IMR-90 (cell line): ENCODE data around the gene TERB1. TPM values are rescaled to one million over a fixed set of nuclear protein-coding genes. Genes with fewer than 3 reads are reported as not detected.

Experiments
- ATAC-seq: fragments of 200-7000 bp; cut with Tn5 transposase; 2 replicates; pipeline ENCODE4 v1.9.1; 2020; ENCODE audit warnings: low read depth, mild to moderate bottlenecking, moderate library complexity
- BruUV-seq: library from RNA; stranded (reverse); fragments of 400-500 nt; replicated peaks from 2 replicates; lab custom pipeline; 2021; lab: Mats Ljungman, UMichigan
- CTCF ChIA-PET: fragments of 300-600 bp; formaldehyde crosslinking; extraction: SDS; loops from one replicate; lab custom pipeline; 2021; ENCODE audit warnings: antibody characterized with exemption; lab: Yijun Ruan, JAX
- POLR2A ChIA-PET: fragments of 300-600 bp; sonication (Branson Sonifier 250); formaldehyde crosslinking; loops from one replicate; lab custom pipeline; 2022; ENCODE audit warnings: antibody characterized with exemption; ENCODE audit not compliant: unreplicated experiment; lab: Charles Lee
- DNase-seq: peaks from one replicate; pipeline ENCODE4 v3.0.0; 2013
- H2AFZ ChIP-seq: replicated peaks from 2 replicates; pipeline ENCODE3; 2013; ENCODE audit warnings: low read length, mild to moderate bottlenecking; ENCODE audit not compliant: poor library complexity
- H2AK5ac ChIP-seq: 2 replicates; pipeline ENCODE4 v1.6.1; 2013; ENCODE audit warnings: low read depth, low read length, inconsistent platforms
- H2AK9ac ChIP-seq: replicated peaks from 2 replicates; pipeline ENCODE3; 2013; ENCODE audit warnings: mild to moderate bottlenecking, low read depth, low read length, moderate library complexity; ENCODE audit not compliant: poor library complexity
- H2BK120ac ChIP-seq: 2 replicates; pipeline ENCODE4 v1.6.1; 2013; ENCODE audit warnings: low read depth, low read length, inconsistent platforms
- H2BK15ac ChIP-seq: 3 replicates; pipeline ENCODE4 v1.6.1; 2013; ENCODE audit warnings: low read depth, low read length, inconsistent platforms
- H2BK20ac ChIP-seq: 2 replicates; pipeline ENCODE4 v1.6.1; 2013; ENCODE audit warnings: low read depth, mild to moderate bottlenecking, inconsistent platforms, low read length, moderate library complexity
- H2BK5ac ChIP-seq: 2 replicates; pipeline ENCODE4 v1.6.1; 2013; ENCODE audit warnings: mild to moderate bottlenecking, low read depth, low read length, inconsistent platforms; ENCODE audit not compliant: poor library complexity, severe bottlenecking
- H3K14ac ChIP-seq: replicated peaks from 2 replicates; pipeline ENCODE4 v1.6.1; 2013; ENCODE audit warnings: low read depth, low read length, inconsistent platforms
- H3K18ac ChIP-seq: 2 replicates; pipeline ENCODE4 v1.6.1; 2013; ENCODE audit warnings: low read depth, low read length, control low read depth
- H3K23ac ChIP-seq: 2 replicates; pipeline ENCODE4 v1.6.1; 2013; ENCODE audit warnings: low read depth, low read length, inconsistent platforms
- H3K27ac ChIP-seq: 2 replicates; pipeline ENCODE4 v1.5.1; 2013; ENCODE audit warnings: mild to moderate bottlenecking, control low read depth, low read length; ENCODE audit not compliant: insufficient read depth
- H3K27me3 ChIP-seq: 2 replicates; pipeline ENCODE4 v1.6.1; 2013; ENCODE audit warnings: low read length; ENCODE audit not compliant: control insufficient read depth, insufficient read depth
- H3K36me3 ChIP-seq: 2 replicates; pipeline ENCODE4 v1.6.1; 2013; ENCODE audit warnings: low read length, mixed read lengths; ENCODE audit not compliant: control insufficient read depth, insufficient read depth
- H3K4ac ChIP-seq: 2 replicates; pipeline ENCODE4 v1.6.1; 2013; ENCODE audit warnings: low read depth, low read length, inconsistent platforms
- H3K4me1 ChIP-seq: 2 replicates; pipeline ENCODE4 v1.6.1; 2013; ENCODE audit warnings: low read length, mixed read lengths; ENCODE audit not compliant: control insufficient read depth, insufficient read depth
- H3K4me2 ChIP-seq: 2 replicates; pipeline ENCODE4 v1.6.1; 2013; ENCODE audit warnings: low read depth, mild to moderate bottlenecking, control low read depth, low read length, moderate library complexity
- H3K4me3 ChIP-seq: 2 replicates; pipeline ENCODE4 v1.5.1; 2013; ENCODE audit warnings: low read depth, mild to moderate bottlenecking, control low read depth, low read length, moderate library complexity; ENCODE audit not compliant: insufficient read depth
- H3K56ac ChIP-seq: 2 replicates; pipeline ENCODE4 v1.6.1; 2013; ENCODE audit warnings: low read length, inconsistent platforms; ENCODE audit not compliant: insufficient read depth; ENCODE audit errors: extremely low read depth
- H3K79me1 ChIP-seq, 2 experiments: 2 replicates each; pipeline ENCODE4 v1.6.1; 2013; ENCODE audit warnings: low read length in 2 of 2, inconsistent platforms in 1 of 2, low read depth in 1 of 2
- H3K9ac ChIP-seq: 2 replicates; pipeline ENCODE4 v1.6.1; 2013; ENCODE audit warnings: low read depth, low read length, control low read depth
- H3K9me1 ChIP-seq: 2 replicates; pipeline ENCODE4 v1.6.1; 2013; ENCODE audit warnings: low read length, inconsistent platforms; ENCODE audit not compliant: insufficient read depth
- H3K9me3 ChIP-seq: 2 replicates; pipeline ENCODE4 v1.6.1; 2013; ENCODE audit warnings: low read length; ENCODE audit not compliant: control insufficient read depth, insufficient read depth
- H4K20me1 ChIP-seq: 2 replicates; pipeline ENCODE4 v1.6.1; 2013; ENCODE audit warnings: low read length, inconsistent platforms; ENCODE audit not compliant: insufficient read depth
- H4K5ac ChIP-seq: 2 replicates; pipeline ENCODE4 v1.6.1; 2013; ENCODE audit warnings: mild to moderate bottlenecking, low read depth, low read length, control low read depth
- H4K8ac ChIP-seq, 2 experiments: 2 replicates each; pipeline ENCODE4 v1.6.1; 2013; ENCODE audit warnings: low read depth in 2 of 2, low read length in 2 of 2, control low read depth in 1 of 2, inconsistent platforms in 1 of 2
- H4K91ac ChIP-seq: 2 replicates; pipeline ENCODE4 v1.6.1; 2013; ENCODE audit warnings: low read depth, low read length, inconsistent platforms; ENCODE audit not compliant: insufficient read depth
- BHLHE40 ChIP-seq: fragments of 150-350 bp; IDR thresholded peaks from 2 replicates; pipeline ENCODE4 v1.6.1; 2016; ENCODE audit warnings: mild to moderate bottlenecking, low read depth, low read length
- RFX5 ChIP-seq: IDR thresholded peaks from 2 replicates; pipeline ENCODE4 v1.8.0; 2012; ENCODE audit warnings: low read depth, mild to moderate bottlenecking, low read length, moderate library complexity
- SMC3 ChIP-seq: fragments of 150-350 bp; IDR thresholded peaks from 2 replicates; pipeline ENCODE4 v1.6.1; 2016; ENCODE audit warnings: low read depth, mild to moderate bottlenecking, antibody characterized with exemption, low read length, moderate library complexity
- WGBS, 2 experiments: methylation state at CpG; one replicate each; pipeline versions ENCODE4 v1.1.5 to v1.1.7; 2013; ENCODE audit warnings: missing lambda C conversion rate in 2 of 2; ENCODE audit not compliant: insufficient read length in 1 of 2; ENCODE audit errors: extremely low coverage in 2 of 2; 5-methylcytosine and 5-hydroxymethylcytosine counted together
- dilution Hi-C: fragments of 300-500 bp; cut with HindIII; formaldehyde crosslinking; loops from one replicate; pipeline ENCODE4 v1.14.3; 2018; ENCODE audit warnings: low sequenced_read_pairs; ENCODE audit not compliant: unreplicated experiment
- in situ Hi-C: fragments of 300-500 bp; cut with MboI; formaldehyde crosslinking; loops from 3 replicates; pipeline ENCODE4 v1.14.3; 2019; ENCODE audit warnings: low sequenced_read_pairs, inconsistent platforms, mixed read lengths
- intact Hi-C: fragments of 100-400 bp; cut with micrococcal nuclease; formaldehyde crosslinking; loops from 2 replicates; pipeline ENCODE4 v1.10.0; 2022
- polyA plus RNA-seq, 3 experiments: library from polyadenylated mRNA; depleted of rRNA; stranded (reverse); fragments of >200 nt; gene quantifications; 2 replicates each; pipeline ENCODE4 v1.2.3, GENCODE V29; 2012; ENCODE audit warnings: low replicate concordance in 1 of 3
- total RNA-seq: library from RNA; depleted of rRNA; stranded (reverse); fragments of >200 nt; gene quantifications from 2 replicates; pipeline ENCODE4 v1.2.3, GENCODE V29; 2012; rRNA removed
- TF ChIP-seq, protein P1 (sequence below): fragments of 150-350 bp; IDR thresholded peaks from 2 replicates; pipeline ENCODE4 v1.6.1; 2017; ENCODE audit warnings: mild to moderate bottlenecking, antibody characterized with exemption, low read length, low read depth

The TERB1 gene
- total and polyA plus RNA-seq, 2 of the 4 experiments (the other 2 are of a cell fraction) = not detected

DNA sequence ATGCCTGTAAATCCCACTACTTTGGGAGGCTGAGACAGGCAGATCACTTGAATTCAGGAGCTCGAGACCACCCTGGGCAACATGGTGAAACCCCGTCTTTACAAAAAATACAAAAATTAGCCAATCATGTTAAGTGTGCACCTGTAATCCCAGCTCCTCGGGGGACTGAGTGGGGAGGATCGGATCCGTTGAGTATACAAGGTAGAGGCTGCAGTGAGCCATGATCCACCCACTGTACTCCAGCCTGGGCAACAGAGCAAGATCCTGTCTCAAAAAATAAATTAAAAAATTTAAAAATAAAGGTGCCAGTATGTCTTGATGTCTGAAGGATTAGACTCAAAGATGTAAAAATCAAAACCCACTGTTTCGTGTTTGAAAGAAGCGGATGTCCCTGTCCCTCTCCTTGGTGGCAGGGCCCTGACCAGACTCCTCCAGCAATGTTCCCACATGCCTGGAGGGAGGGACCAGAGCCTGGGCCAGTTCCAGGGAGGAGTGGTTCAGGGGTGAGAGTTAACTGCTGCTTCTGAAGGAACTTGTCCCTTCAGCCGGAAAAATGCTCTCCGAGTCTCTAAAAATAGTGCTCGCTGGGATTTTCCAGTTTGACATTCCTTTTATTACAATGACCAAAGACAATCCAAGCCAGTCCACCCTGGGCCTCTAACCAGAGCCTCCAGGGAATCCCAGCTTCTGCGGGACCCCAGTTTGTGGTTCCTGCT lies 95.4 kb downstream of the TERB1 start:
- H3K27ac ChIP-seq = no peak overlapping the region
- in situ Hi-C loops = no loop called here
- H2BK5ac ChIP-seq = no peak overlapping the region
- H3K18ac ChIP-seq = no peak overlapping the region
- TF ChIP-seq BHLHE40 = no peak
- no peak for TF ChIP-seq SMC3
- TF ChIP-seq, protein P1, sequence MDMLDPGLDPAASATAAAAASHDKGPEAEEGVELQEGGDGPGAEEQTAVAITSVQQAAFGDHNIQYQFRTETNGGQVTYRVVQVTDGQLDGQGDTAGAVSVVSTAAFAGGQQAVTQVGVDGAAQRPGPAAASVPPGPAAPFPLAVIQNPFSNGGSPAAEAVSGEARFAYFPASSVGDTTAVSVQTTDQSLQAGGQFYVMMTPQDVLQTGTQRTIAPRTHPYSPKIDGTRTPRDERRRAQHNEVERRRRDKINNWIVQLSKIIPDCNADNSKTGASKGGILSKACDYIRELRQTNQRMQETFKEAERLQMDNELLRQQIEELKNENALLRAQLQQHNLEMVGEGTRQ = no peak
- no peak for TF ChIP-seq RFX5
- DNase-seq = peak; percentile 44
- 0 out of 2 replicates have a peak, but pooled peaks cover 4% of the 10 kb centered on the region for H3K9me1 ChIP-seq
- H3K9me3 ChIP-seq = no peaks in the 10 kb centered on the region
- peak overlapping the region; percentile 41; the same call in 1 of the 2 replicates for H2BK120ac ChIP-seq
- H3K23ac ChIP-seq = no peak overlapping the region; the same call in 1 of the 2 replicates
- H4K8ac ChIP-seq = peak overlapping the region in 1 of 2 experiments; percentile 63; a peak in 1 of 4 replicates
- WGBS, 2 experiments = no CpG with 5 or more reads among the region's 11 CpGs
- peak overlapping the region; percentile 60 for H3K4ac ChIP-seq
- no peaks in the 10 kb centered on the region for H3K79me1 ChIP-seq
- H2AFZ ChIP-seq = peak overlapping the region; percentile 66
- H3K9ac ChIP-seq = no peak overlapping the region
- H3K4me3 ChIP-seq = no peak overlapping the region
- H4K5ac ChIP-seq = peak overlapping the region; percentile 15; the same call in 1 of the 2 replicates
- ATAC-seq = peak; percentile 51; the same call in 1 of the 2 replicates
- H2AK5ac ChIP-seq = no peak overlapping the region
- no TSS peak for BruUV-seq
- no peak overlapping the region for H2BK15ac ChIP-seq
- no peaks in the 10 kb centered on the region for H3K27me3 ChIP-seq
- H4K20me1 ChIP-seq = no peaks in the 10 kb centered on the region
- no peak overlapping the region for H3K4me2 ChIP-seq
- H3K36me3 ChIP-seq = no peaks in the 10 kb centered on the region
- no peak overlapping the region for H3K56ac ChIP-seq
- peak overlapping the region; percentile 55 for H3K14ac ChIP-seq
- H4K91ac ChIP-seq = no peak overlapping the region
- H2BK20ac ChIP-seq = peak overlapping the region; percentile 26; the same call in 1 of the 2 replicates
- POLR2A ChIA-PET = no interaction called here
- peaks cover 4% of the 10 kb centered on the region for H3K4me1 ChIP-seq
- peak overlapping the region; percentile 3 for H2AK9ac ChIP-seq
- CTCF ChIA-PET = no interaction called here
- dilution Hi-C loops = no loop called here
- intact Hi-C loops = no loop called here

Other genes with a start within 250 kb of the TERB1 start
- 60.8 and 66.7 TPM in 2 replicates for gene CKLF, start 249.0 kb downstream of the TERB1 start, total RNA-seq
- gene CKLF, start 249.0 kb downstream of the TERB1 start, polyA plus RNA-seq (2012; rRNA removed) = 92.2 and 102 TPM in 2 replicates
- 0.54 and 1.7 TPM in 2 replicates for gene CMTM1, start 235.1 kb downstream of the TERB1 start, total RNA-seq
- 1.8 and 2.1 TPM in 2 replicates for gene CMTM1, start 235.1 kb downstream of the TERB1 start, polyA plus RNA-seq (2012; rRNA removed)
- not detected in 2 replicates for gene CMTM2, start 222.1 kb downstream of the TERB1 start, total RNA-seq
- not detected in 2 replicates for gene CMTM2, start 222.1 kb downstream of the TERB1 start, polyA plus RNA-seq (2012; rRNA removed)
- gene CMTM3, start 196.9 kb downstream of the TERB1 start, total RNA-seq = 4.5 and 4.7 TPM in 2 replicates
- 34.6 and 35.5 TPM in 2 replicates for gene CMTM3, start 196.9 kb downstream of the TERB1 start, polyA plus RNA-seq (2012; rRNA removed)
- gene CMTM4, start 104.8 kb downstream of the TERB1 start, total RNA-seq = 14.5 and 15.8 TPM in 2 replicates
- gene CMTM4, start 104.8 kb downstream of the TERB1 start, polyA plus RNA-seq (2012; rRNA removed) = 8.3 and 9.0 TPM in 2 replicates
- gene DYNC1LI2, start 50.0 kb downstream of the TERB1 start, total RNA-seq = 88.4 and 98.9 TPM in 2 replicates
- gene DYNC1LI2, start 50.0 kb downstream of the TERB1 start, polyA plus RNA-seq (2012; rRNA removed) = 54.2 and 65.3 TPM in 2 replicates
- gene NAE1, start 29.4 kb upstream of the TERB1 start, total RNA-seq = 36.7 and 49.4 TPM in 2 replicates
- 25.7 and 33.0 TPM in 2 replicates for gene NAE1, start 29.4 kb upstream of the TERB1 start, polyA plus RNA-seq (2012; rRNA removed)
- not detected in 2 replicates for gene CA7, start 42.8 kb upstream of the TERB1 start, total RNA-seq
- not detected in 2 replicates for gene CA7, start 42.8 kb upstream of the TERB1 start, polyA plus RNA-seq (2012; rRNA removed)
- 12.5 and 16.8 TPM in 2 replicates for gene PDP2, start 78.9 kb upstream of the TERB1 start, total RNA-seq
- gene PDP2, start 78.9 kb upstream of the TERB1 start, polyA plus RNA-seq (2012; rRNA removed) = 5.3 and 5.7 TPM in 2 replicates
- gene CDH16, start 117.3 kb upstream of the TERB1 start, total RNA-seq = not detected in 2 replicates
- not detected in 2 replicates for gene CDH16, start 117.3 kb upstream of the TERB1 start, polyA plus RNA-seq (2012; rRNA removed)
- gene RRAD, start 124.0 kb upstream of the TERB1 start, total RNA-seq = 1.3 and 1.4 TPM in 2 replicates
- gene RRAD, start 124.0 kb upstream of the TERB1 start, polyA plus RNA-seq (2012; rRNA removed) = 2.1 and 2.9 TPM in 2 replicates
- gene CIAO2B, start 132.8 kb upstream of the TERB1 start, total RNA-seq = 148 and 168 TPM in 2 replicates
- 234 and 283 TPM in 2 replicates for gene CIAO2B, start 132.8 kb upstream of the TERB1 start, polyA plus RNA-seq (2012; rRNA removed)
- gene CES2, start 133.9 kb upstream of the TERB1 start, total RNA-seq = 11.9 and 15.1 TPM in 2 replicates
- gene CES2, start 133.9 kb upstream of the TERB1 start, polyA plus RNA-seq (2012; rRNA removed) = 23.2 and 24.2 TPM in 2 replicates
- gene CES3, start 159.7 kb upstream of the TERB1 start, total RNA-seq = under 0.01 TPM in 1 of 2 replicates, not detected in the other
- gene CES3, start 159.7 kb upstream of the TERB1 start, polyA plus RNA-seq (2012; rRNA removed) = 0.03 and 0.06 TPM in 2 replicates
- 0.72 and 0.83 TPM in 2 replicates for gene CES4A, start 187.0 kb upstream of the TERB1 start, total RNA-seq
- gene CES4A, start 187.0 kb upstream of the TERB1 start, polyA plus RNA-seq (2012; rRNA removed) = 4.0 and 4.7 TPM in 2 replicates
- gene CBFB, start 227.6 kb upstream of the TERB1 start, total RNA-seq = 48.0 and 110 TPM in 2 replicates
- 39.8 and 44.2 TPM in 2 replicates for gene CBFB, start 227.6 kb upstream of the TERB1 start, polyA plus RNA-seq (2012; rRNA removed)